Duodenal mucosa (tissue), 2 donors: ENCODE data around the gene MARCKS.

ENCODE experiments used
- H3K27ac ChIP-seq: one replicate; pipeline ENCODE4 v1.7.0; 2013; ENCODE audit warnings: low read depth, low read length
- H3K27me3 ChIP-seq, 2 donors: one replicate each; pipeline ENCODE4 v1.7.0; 2013; ENCODE audit warnings: low read length in 2 of 2, control low read depth in 1 of 2; ENCODE audit not compliant: insufficient read depth in 2 of 2, control insufficient read depth in 1 of 2
- H3K36me3 ChIP-seq, 2 donors: one replicate each; pipeline ENCODE4 v1.7.0; 2013; ENCODE audit warnings: low read length in 2 of 2, control low read depth in 1 of 2; ENCODE audit not compliant: insufficient read depth in 2 of 2, control insufficient read depth in 1 of 2
- H3K4me1 ChIP-seq, 2 donors: one replicate each; pipeline ENCODE4 v1.7.0; 2013; ENCODE audit warnings: low read length in 2 of 2, control low read depth in 1 of 2; ENCODE audit not compliant: insufficient read depth in 2 of 2, control insufficient read depth in 1 of 2
- H3K4me3 ChIP-seq, 2 donors: one replicate each; pipeline ENCODE4 v1.7.0; 2013; ENCODE audit warnings: low read length in 2 of 2, low read depth in 1 of 2
- H3K9ac ChIP-seq, 2 donors: one replicate each; pipeline ENCODE4 v1.7.0; 2013; ENCODE audit warnings: low read length in 2 of 2, low read depth in 1 of 2
- H3K9me3 ChIP-seq, 2 donors: one replicate each; pipeline ENCODE4 v1.7.0; 2013; ENCODE audit warnings: low read length in 2 of 2, control low read depth in 1 of 2; ENCODE audit not compliant: control insufficient read depth in 1 of 2

The MARCKS gene

DNA sequence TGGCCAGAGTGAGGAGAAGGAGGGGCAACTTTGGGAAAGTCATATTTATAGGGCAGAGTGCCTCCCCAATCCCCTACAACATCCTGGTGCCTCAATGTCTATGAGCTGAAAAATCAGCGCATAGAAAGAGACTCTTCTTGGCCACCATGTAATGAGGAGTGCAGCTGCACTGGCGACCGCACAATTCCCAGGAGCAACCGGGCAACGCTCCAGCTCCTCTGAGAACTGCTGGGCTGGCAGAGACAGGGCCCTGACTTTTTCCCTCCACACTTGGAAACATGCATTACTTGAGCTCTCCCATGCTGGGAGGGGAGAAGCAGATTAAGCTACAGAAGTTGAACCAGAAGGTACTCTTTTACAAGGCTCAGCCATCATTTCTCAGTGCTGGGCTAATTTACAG, 31.4 kb upstream of the MARCKS start:
- H3K9ac ChIP-seq: peak overlapping the region in 1 of 2 donors; percentile 34
- H3K4me3 ChIP-seq: no peak overlapping the region
- H3K4me1 ChIP-seq: peaks cover 11 to 16% of the 10 kb centered on the region in 2 donors

DNA sequence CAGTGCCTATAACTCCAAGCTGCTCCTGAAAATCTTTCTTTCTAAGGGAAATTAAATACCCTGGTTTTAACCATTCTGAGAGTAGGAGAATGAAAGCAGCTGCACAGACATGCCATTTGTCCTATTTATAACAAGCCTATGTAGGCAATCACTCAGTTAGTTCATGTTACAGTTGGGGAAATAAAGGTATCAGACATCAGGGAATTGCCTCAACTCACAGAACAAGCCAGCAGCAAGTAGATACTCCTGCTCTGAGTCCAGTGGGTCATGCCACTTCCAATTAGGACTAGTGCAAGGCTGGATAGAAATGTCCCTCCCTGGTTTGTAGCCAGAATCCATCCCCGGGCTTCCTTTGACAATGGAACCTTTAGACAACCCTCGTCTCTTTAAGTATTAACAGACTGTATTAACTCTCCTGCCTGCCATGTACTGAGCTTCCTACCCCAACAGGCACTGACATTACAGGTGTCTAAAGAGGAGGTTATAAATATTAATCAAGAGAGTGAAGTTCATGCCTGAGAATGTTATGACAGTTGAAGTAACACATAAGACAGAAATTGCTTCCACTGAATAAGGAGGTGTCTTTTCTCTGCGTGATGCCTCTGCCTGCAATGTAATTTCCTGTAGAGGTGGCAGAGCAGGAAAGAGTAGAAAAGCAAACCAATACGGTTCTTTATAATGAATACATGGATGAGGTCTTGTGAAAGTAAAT, 28.0 kb upstream of the MARCKS start:
- Histone ChIP-seq H3K9ac (no peak overlapping the region), H3K4me3 (no peak overlapping the region), H3K4me1 (peaks cover 11 to 16% of the 10 kb centered on the region in 2 donors), H3K27me3 (no peaks in the 10 kb centered on the region), H3K36me3 (no peaks in the 10 kb centered on the region), H3K27ac (no peak overlapping the region), H3K9me3 (no peaks in the 10 kb centered on the region)

More for the DNA sequence above, 31.4 kb upstream of the MARCKS start:
- Histone ChIP-seq H3K27ac (no peak overlapping the region), H3K36me3 (no peaks in the 10 kb centered on the region), H3K27me3 (no peaks in the 10 kb centered on the region), H3K9me3 (no peaks in the 10 kb centered on the region)

GRCh38 chr6:113829696-113830045, 27.5 kb upstream of the MARCKS start:
- H3K9ac ChIP-seq: no peak overlapping the region
- H3K36me3 ChIP-seq: no peaks in the 10 kb centered on the region
- no peaks in the 10 kb centered on the region for H3K27me3 ChIP-seq
- no peak overlapping the region for H3K4me3 ChIP-seq
- no peaks in the 10 kb centered on the region for H3K9me3 ChIP-seq
- peaks cover 11 to 16% of the 10 kb centered on the region in 2 donors for H3K4me1 ChIP-seq
- no peak overlapping the region for H3K27ac ChIP-seq

GRCh38 chr6:113830140-113830539, 27.0 kb upstream of the MARCKS start:
- Histone ChIP-seq H3K4me1 (peaks cover 11 to 16% of the 10 kb centered on the region in 2 donors), H3K9ac (no peak overlapping the region), H3K27ac (no peak overlapping the region), H3K4me3 (no peak overlapping the region), H3K9me3 (no peaks in the 10 kb centered on the region), H3K36me3 (no peaks in the 10 kb centered on the region), H3K27me3 (no peaks in the 10 kb centered on the region)

DNA sequence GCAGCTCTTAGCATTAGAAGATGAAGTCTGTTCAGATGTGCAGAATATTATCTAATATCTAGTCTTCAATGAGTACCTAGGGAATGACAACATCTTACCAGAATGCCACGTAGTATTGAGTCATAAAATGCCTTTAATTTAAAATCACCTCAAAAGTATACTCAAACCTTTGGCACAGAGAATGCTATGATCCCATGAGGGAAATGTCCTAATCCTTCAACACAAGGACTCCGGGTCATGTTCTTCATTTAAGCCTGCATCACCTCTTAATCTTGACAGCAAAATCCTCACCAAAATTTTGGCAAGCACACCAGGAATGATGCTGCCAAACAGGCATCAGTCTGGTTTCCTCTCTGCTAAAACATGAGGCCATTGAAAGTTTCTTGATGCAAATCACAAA, 23.6 kb upstream of the MARCKS start:
- H3K9me3 ChIP-seq: no peaks in the 10 kb centered on the region
- H3K4me1 ChIP-seq: peaks cover 6 to 9% of the 10 kb centered on the region in 2 donors
- H3K27ac ChIP-seq: no peak overlapping the region
- H3K36me3 ChIP-seq: no peaks in the 10 kb centered on the region
- H3K9ac ChIP-seq: no peak overlapping the region
- no peak overlapping the region for H3K4me3 ChIP-seq
- no peaks in the 10 kb centered on the region for H3K27me3 ChIP-seq

DNA sequence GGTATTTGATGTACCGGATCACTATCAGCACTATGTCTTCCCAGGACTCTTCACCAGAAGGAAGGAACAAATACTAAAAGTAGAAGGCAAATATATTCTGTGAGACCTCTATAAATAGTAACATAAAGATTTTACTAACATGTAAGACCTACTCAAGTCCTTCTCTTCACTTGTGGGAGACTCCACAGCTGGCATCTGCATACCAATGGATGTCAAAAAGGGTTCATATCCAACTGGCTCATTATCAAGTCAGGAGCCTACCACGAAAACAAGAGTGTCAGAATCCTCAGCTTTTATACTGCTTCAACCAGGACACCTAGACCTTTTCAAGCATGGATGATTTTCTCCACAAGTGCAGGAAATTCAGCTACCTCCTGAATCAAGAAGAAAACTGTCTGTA, 20.0 kb upstream of the MARCKS start:
- Histone ChIP-seq H3K9me3 (no peaks in the 10 kb centered on the region), H3K27me3 (no peaks in the 10 kb centered on the region), H3K4me3 (no peak overlapping the region), H3K36me3 (no peaks in the 10 kb centered on the region), H3K4me1 (no peaks in the 10 kb centered on the region), H3K9ac (no peak overlapping the region), H3K27ac (no peak overlapping the region)

- H3K4me3 ChIP-seq: no peak overlapping the region
- no peaks in the 10 kb centered on the region for H3K36me3 ChIP-seq
- H3K9ac ChIP-seq: no peak overlapping the region
- no peaks in the 10 kb centered on the region for H3K4me1 ChIP-seq
- H3K27ac ChIP-seq: no peak overlapping the region
- H3K27me3 ChIP-seq: no peaks in the 10 kb centered on the region
- no peaks in the 10 kb centered on the region for H3K9me3 ChIP-seq
Observed at GRCh38 chr6:113842165-113842564, 15.0 kb upstream of the MARCKS start.

GRCh38 chr6:113843500-113844073, 13.6 kb upstream of the MARCKS start:
- Histone ChIP-seq H3K4me3 (no peak overlapping the region), H3K36me3 (no peaks in the 10 kb centered on the region), H3K4me1 (no peaks in the 10 kb centered on the region), H3K27me3 (no peaks in the 10 kb centered on the region), H3K9me3 (no peaks in the 10 kb centered on the region), H3K9ac (no peak overlapping the region), H3K27ac (no peak overlapping the region)

DNA sequence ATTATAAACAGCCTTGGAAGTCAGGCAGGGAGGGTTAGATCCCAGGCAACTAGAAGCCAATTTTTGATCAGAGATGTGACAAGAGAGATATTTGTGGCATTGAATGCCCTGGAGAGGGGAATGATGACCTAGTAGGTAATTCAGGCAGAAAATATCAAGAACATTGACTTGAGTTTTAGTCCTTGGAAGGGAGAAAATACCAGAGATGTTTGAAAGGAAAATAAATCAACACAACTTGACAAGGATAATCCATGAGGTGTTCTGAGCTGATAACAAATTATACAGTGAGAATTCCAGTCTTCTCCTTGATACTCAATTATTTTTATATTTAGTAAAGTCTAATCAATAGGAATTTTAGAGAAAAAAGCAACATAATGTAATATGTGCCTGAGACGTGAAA, 10.6 kb upstream of the MARCKS start:
- no peak overlapping the region for H3K4me3 ChIP-seq
- peaks cover 0 to 6% of the 10 kb centered on the region in 2 donors for H3K4me1 ChIP-seq
- no peaks in the 10 kb centered on the region for H3K9me3 ChIP-seq
- H3K27me3 ChIP-seq: no peaks in the 10 kb centered on the region
- no peak overlapping the region for H3K9ac ChIP-seq
- H3K36me3 ChIP-seq: no peaks in the 10 kb centered on the region
- H3K27ac ChIP-seq: no peak overlapping the region

- H3K27ac ChIP-seq: no peak overlapping the region
- H3K4me1 ChIP-seq: peaks cover 0 to 6% of the 10 kb centered on the region in 2 donors
- H3K9ac ChIP-seq: no peak overlapping the region
- H3K36me3 ChIP-seq: no peaks in the 10 kb centered on the region
- H3K4me3 ChIP-seq: no peak overlapping the region
- no peaks in the 10 kb centered on the region for H3K9me3 ChIP-seq
- no peaks in the 10 kb centered on the region for H3K27me3 ChIP-seq
Observed at GRCh38 chr6:113847447-113847846, 9.7 kb upstream of the MARCKS start.
